ENCODE results near the gene DDX1.

DDX1 gene

GRCh38 chr2:15670981-15671380 lies 79.3 kb downstream of the DDX1 start:
- no peak for TF ChIP-seq CTCF (conservative IDR thresholded peaks at IDR 0.05)
- no peak overlapping the region for H3K27ac ChIP-seq

- H3K27ac ChIP-seq: no peak overlapping the region
- no peak for TF ChIP-seq CTCF (conservative IDR thresholded peaks at IDR 0.05)
Observed at GRCh38 chr2:15671409-15671808, 79.7 kb downstream of the DDX1 start.

- no peak overlapping the region for H3K27ac ChIP-seq
- no peak for TF ChIP-seq CTCF (conservative IDR thresholded peaks at IDR 0.05)
Observed at GRCh38 chr2:15671842-15672815, 80.5 kb downstream of the DDX1 start.

- no peak for TF ChIP-seq CTCF (conservative IDR thresholded peaks at IDR 0.05)
Observed at GRCh38 chr2:15672961-15673918, 81.6 kb downstream of the DDX1 start.

GRCh38 chr2:15673919-15674636 lies 82.4 kb downstream of the DDX1 start:
- no peak for TF ChIP-seq CTCF (conservative IDR thresholded peaks at IDR 0.05)
- H3K27ac ChIP-seq: no peak overlapping the region

More at GRCh38 chr2:15672961-15673918, 81.6 kb downstream of the DDX1 start:
- H3K27ac ChIP-seq: no peak overlapping the region

GRCh38 chr2:15674637-15675455 lies 83.2 kb downstream of the DDX1 start:
- no peak overlapping the region for H3K27ac ChIP-seq
- TF ChIP-seq CTCF (conservative IDR thresholded peaks at IDR 0.05): no peak

Data from VCaP (cell line).